HepG2 (cell line): ENCODE measurements around the gene USP30. TPM values are rescaled to one million over a fixed set of nuclear protein-coding genes. Genes with fewer than 3 reads are reported as not detected.
A peak's percentile ranks its signal among the peaks of the same experiment; 100 is the strongest.

Experiments used
- ATAC-seq: fragments of 200-7000 bp; cut with Tn5 transposase; 3 replicates; pipeline ENCODE4 v1.9.1; 2020; ENCODE audit warnings: mild to moderate bottlenecking, moderate library complexity
- BruUV-seq: library from RNA; stranded (reverse); fragments of 400-500 nt; replicated peaks from 2 replicates; lab custom pipeline; 2021; lab: Mats Ljungman, UMichigan
- CTCF ChIA-PET: fragments of 300-600 bp; formaldehyde crosslinking; extraction: SDS; loops from one replicate; lab custom pipeline; 2021; ENCODE audit warnings: low total read pairs, inconsistent platforms, low intra/inter-chr PET ratio; lab: Yijun Ruan, JAX
- POLR2A ChIA-PET: fragments of 350-600 bp; sonication (Branson Sonifier 250); formaldehyde crosslinking; loops from one replicate; lab custom pipeline; 2020; ENCODE audit warnings: antibody characterized with exemption, inconsistent platforms; lab: Yijun Ruan, JAX
- DNase-seq: peaks from one replicate; pipeline ENCODE4 v3.0.0-alpha.2; 2015; ENCODE audit warnings: low spot score
- FAIRE-seq: peaks from 3 replicates; lab custom pipeline; 2011; peaks lifted over from hg19 to GRCh38; lab: Jason Lieb, UNC
- H2AFZ ChIP-seq: one replicate; pipeline ENCODE4 v1.6.1; 2011; ENCODE audit warnings: low read length, inconsistent platforms
- H3K27ac ChIP-seq: fragments of 300-600 bp; 3 replicates; pipeline ENCODE4 v1.8.0; 2011; ENCODE audit warnings: mixed run types, mild to moderate bottlenecking, mixed read lengths, low read length, inconsistent platforms; ENCODE audit not compliant: insufficient read depth; ENCODE audit errors: extremely low read length
- H3K27me3 ChIP-seq, 2 experiments: fragments of 200-600 bp in 1 of 2; 2 replicates in 1 of 2; 3 replicates in 1 of 2; pipeline versions ENCODE4 v1.6.0 to v1.8.0; 2011; ENCODE audit warnings: low read length in 2 of 2, mild to moderate bottlenecking in 2 of 2, moderate library complexity in 2 of 2, inconsistent platforms in 1 of 2; ENCODE audit not compliant: insufficient read depth in 2 of 2, control insufficient read depth in 1 of 2
- H3K36me3 ChIP-seq, 2 experiments: fragments of 200-600 bp in 1 of 2; replicated peaks in 1 of 2; 2 replicates in 1 of 2; 3 replicates in 1 of 2; pipeline versions ENCODE4 v1.5.1 to v1.8.0; 2011; ENCODE audit warnings: low read length in 2 of 2, inconsistent platforms in 1 of 2; ENCODE audit not compliant: insufficient read depth in 2 of 2, control insufficient read depth in 1 of 2
- H3K4me1 ChIP-seq: 2 replicates; pipeline ENCODE4 v1.5.1; 2012; ENCODE audit warnings: low read length, inconsistent platforms; ENCODE audit not compliant: insufficient read depth
- H3K4me2 ChIP-seq: 2 replicates; pipeline ENCODE4 v1.6.0; 2011; ENCODE audit warnings: low read depth, low read length, inconsistent platforms
- H3K4me3 ChIP-seq, 3 experiments: fragments of 200-600 bp in 1 of 3; sonication (generic), shearing (Covaris generic) in 1 of 3; replicated peaks in 1 of 3; 2 replicates each; pipeline ENCODE4 v1.5.1; 2011 to 2016; ENCODE audit warnings: low read length in 3 of 3, inconsistent platforms in 2 of 3, low read depth in 2 of 3, mild to moderate bottlenecking in 2 of 3, control low read depth in 1 of 3, mixed read lengths in 1 of 3; ENCODE audit not compliant: insufficient read depth in 1 of 3
- H3K79me2 ChIP-seq: one replicate; pipeline ENCODE4 v1.6.1; 2011; ENCODE audit warnings: low read length, inconsistent platforms; ENCODE audit not compliant: insufficient read depth
- H3K9ac ChIP-seq: 2 replicates; pipeline ENCODE4 v1.6.0; 2011; ENCODE audit warnings: mild to moderate bottlenecking, low read depth, low read length, inconsistent platforms; ENCODE audit not compliant: insufficient read depth
- H3K9me3 ChIP-seq: 2 replicates; pipeline ENCODE4 v1.5.1; 2012; ENCODE audit warnings: mild to moderate bottlenecking, low read length
- H4K20me1 ChIP-seq: 2 replicates; pipeline ENCODE4 v1.6.0; 2011; ENCODE audit warnings: inconsistent platforms, mild to moderate bottlenecking, low read length, moderate library complexity; ENCODE audit not compliant: insufficient read depth
- FOXO1 ChIP-seq: sonication (generic); formaldehyde crosslinking; IDR thresholded peaks from 2 replicates; pipeline ENCODE4 v1.4.0; 2020; ENCODE audit warnings: missing genetic modification reagents
- WGBS: methylation state at CpG from one replicate; pipeline ENCODE4 v1.1.6; 2017; ENCODE audit warnings: low lambda C conversion rate; 5-methylcytosine and 5-hydroxymethylcytosine counted together
- in situ Hi-C: cut with HindIII; loops from 2 replicates; pipeline ENCODE4 v1.10.0; 2017; ENCODE audit warnings: low pct_unique_long_range_greater_than_20kb; ENCODE audit not compliant: extremely low pct_ligation_motif_present
- intact Hi-C: fragments of 100-400 bp; cut with micrococcal nuclease; formaldehyde crosslinking; loops from one replicate; pipeline ENCODE4 v1.10.0; 2022; ENCODE audit not compliant: unreplicated experiment
- polyA plus RNA-seq, 8 experiments: library from polyadenylated mRNA; depleted of rRNA in 3 of 8; stranded (reverse) in 7 of 8; unstranded in 1 of 8; fragments of >200 nt; fragmentation: Illumina TruSeq in 4 of 8; extraction: Trizol in 4 of 8; gene quantifications; 2 replicates each; pipeline versions ENCODE4 v1.2.1 to v1.2.3, GENCODE V29; 2011 to 2016; ENCODE audit warnings: low read depth in 4 of 8, missing spikeins in 1 of 8, mixed read lengths in 1 of 8; ENCODE audit not compliant: insufficient read depth in 1 of 8
- total RNA-seq, 5 experiments: library from RNA; depleted of rRNA; stranded (reverse); fragments of >200 nt; fragmentation: Illumina TruSeq; extraction: Trizol; gene quantifications; 2 replicates each; pipeline ENCODE4 v1.2.3, GENCODE V29; 2016; ENCODE audit warnings: low read depth in 1 of 5
- TF ChIP-seq, protein P1 (sequence below): sonication (generic); formaldehyde crosslinking; IDR thresholded peaks from one replicate; pipeline ENCODE4 v1.5.1; 2020; ENCODE audit warnings: mild to moderate bottlenecking, missing genetic modification reagents; ENCODE audit errors: not compliant biosample characterization
- TF ChIP-seq, protein P2 (sequence below): sonication (generic); formaldehyde crosslinking; IDR thresholded peaks from 2 replicates; pipeline ENCODE4 v1.4.0; 2020; ENCODE audit warnings: mild to moderate bottlenecking, missing genetic modification reagents, borderline replicate concordance
- TF ChIP-seq, protein P3 (sequence below): sonication (generic); formaldehyde crosslinking; conservative IDR thresholded peaks from 2 replicates; pipeline ENCODE4 v1.4.0; 2020; ENCODE audit warnings: missing genetic modification reagents
- TF ChIP-seq, protein P4 (sequence below): sonication (generic); formaldehyde crosslinking; conservative IDR thresholded peaks from 2 replicates; pipeline ENCODE4 v1.8.0; 2022; ENCODE audit warnings: mild to moderate bottlenecking, moderate library complexity, missing genetic modification reagents

The USP30 gene
- total and polyA plus RNA-seq, 2 of the 13 experiments (the other 11 are each of a cell fraction or from before 2014, with no cell fraction given) = 11.2 to 20.8 TPM

DNA sequence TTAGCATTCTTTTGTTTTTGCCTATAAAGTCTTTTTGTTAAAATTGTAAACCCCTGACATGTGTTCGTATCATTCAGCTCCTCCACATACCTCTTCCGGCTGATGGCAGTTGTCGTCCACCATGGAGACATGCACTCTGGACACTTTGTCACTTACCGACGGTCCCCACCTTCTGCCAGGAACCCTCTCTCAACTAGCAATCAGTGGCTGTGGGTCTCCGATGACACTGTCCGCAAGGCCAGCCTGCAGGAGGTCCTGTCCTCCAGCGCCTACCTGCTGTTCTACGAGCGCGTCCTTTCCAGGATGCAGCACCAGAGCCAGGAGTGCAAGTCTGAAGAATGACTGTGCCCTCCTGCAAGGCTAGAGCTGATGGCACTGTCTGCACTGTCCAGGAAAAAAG, 33.2 kb downstream of the USP30 start (continued):
- TF ChIP-seq, protein P1, sequence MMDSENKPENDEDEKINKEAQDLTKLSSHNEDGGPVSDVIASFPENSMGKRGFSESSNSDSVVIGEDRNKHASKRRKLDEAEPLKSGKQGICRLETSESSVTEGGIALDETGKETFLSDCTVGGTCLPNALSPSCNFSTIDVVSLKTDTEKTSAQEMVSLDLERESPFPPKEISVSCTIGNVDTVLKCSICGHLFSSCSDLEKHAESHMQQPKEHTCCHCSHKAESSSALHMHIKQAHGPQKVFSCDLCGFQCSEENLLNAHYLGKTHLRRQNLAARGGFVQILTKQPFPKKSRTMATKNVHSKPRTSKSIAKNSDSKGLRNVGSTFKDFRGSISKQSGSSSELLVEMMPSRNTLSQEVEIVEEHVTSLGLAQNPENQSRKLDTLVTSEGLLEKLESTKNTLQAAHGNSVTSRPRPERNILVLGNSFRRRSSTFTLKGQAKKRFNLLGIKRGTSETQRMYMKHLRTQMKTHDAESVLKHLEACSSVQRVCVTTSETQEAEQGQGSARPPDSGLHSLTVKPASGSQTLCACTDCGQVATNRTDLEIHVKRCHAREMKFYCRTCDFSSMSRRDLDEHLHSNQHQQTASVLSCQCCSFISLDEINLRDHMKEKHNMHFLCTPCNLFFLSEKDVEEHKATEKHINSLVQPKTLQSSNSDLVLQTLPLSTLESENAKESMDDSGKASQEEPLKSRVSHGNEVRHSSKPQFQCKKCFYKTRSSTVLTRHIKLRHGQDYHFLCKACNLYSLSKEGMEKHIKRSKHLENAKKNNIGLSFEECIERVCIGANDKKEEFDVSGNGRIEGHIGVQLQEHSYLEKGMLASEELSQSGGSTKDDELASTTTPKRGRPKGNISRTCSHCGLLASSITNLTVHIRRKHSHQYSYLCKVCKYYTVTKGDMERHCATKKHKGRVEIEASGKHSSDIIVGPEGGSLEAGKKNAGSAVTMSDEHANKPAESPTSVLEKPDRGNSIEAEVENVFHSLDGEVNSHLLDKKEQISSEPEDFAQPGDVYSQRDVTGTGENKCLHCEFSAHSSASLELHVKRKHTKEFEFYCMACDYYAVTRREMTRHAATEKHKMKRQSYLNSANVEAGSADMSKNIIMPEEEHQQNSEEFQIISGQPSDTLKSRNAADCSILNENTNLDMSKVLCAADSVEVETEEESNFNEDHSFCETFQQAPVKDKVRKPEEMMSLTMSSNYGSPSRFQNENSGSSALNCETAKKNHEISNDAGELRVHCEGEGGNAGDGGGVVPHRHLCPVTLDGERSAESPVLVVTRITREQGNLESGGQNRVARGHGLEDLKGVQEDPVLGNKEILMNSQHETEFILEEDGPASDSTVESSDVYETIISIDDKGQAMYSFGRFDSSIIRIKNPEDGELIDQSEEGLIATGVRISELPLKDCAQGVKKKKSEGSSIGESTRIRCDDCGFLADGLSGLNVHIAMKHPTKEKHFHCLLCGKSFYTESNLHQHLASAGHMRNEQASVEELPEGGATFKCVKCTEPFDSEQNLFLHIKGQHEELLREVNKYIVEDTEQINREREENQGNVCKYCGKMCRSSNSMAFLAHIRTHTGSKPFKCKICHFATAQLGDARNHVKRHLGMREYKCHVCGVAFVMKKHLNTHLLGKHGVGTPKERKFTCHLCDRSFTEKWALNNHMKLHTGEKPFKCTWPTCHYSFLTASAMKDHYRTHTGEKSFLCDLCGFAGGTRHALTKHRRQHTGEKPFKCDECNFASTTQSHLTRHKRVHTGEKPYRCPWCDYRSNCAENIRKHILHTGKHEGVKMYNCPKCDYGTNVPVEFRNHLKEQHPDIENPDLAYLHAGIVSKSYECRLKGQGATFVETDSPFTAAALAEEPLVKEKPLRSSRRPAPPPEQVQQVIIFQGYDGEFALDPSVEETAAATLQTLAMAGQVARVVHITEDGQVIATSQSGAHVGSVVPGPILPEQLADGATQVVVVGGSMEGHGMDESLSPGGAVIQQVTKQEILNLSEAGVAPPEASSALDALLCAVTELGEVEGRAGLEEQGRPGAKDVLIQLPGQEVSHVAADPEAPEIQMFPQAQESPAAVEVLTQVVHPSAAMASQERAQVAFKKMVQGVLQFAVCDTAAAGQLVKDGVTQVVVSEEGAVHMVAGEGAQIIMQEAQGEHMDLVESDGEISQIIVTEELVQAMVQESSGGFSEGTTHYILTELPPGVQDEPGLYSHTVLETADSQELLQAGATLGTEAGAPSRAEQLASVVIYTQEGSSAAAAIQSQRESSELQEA = no peak
- TF ChIP-seq FOXO1 (CRISPR knock-in tag) = no peak

DNA sequence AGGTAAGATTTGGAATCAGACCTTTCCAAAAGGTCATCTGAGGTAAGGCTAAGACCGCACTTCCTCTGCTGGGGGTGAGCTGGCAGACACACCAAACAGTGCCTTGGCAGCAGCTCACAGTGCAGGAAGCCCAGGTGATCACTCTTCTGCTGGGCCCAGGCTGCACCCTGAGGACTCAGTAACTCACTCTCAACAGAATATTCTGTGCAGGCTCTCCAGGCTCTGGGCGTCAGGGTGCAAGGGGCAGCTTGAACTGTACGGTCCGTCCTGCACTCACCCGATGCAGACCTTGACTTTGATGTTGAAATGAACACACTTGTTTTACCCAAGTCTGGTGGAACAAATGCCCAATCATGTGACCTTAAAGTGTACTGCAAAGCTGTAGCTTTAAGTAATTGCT, 34.9 kb downstream of the USP30 start:
- in situ Hi-C loops (no loop called here), intact Hi-C loops (no loop called here)
- ChIA-PET POLR2A (interaction anchor here (0.7 to 1.6 kb wide), 3 partner anchors 17 to 28 kb away, joined by 5 to 9 read pairs (median 6); partner anchors contain the start of gene ACACB), CTCF (no interaction called here)
- peak; percentile 96 for FAIRE-seq
- Histone ChIP-seq H3K4me3 (no peak overlapping the region), H3K27ac (peak overlapping the region; percentile 38), H3K4me2 (peak overlapping the region; percentile 6; the same call in 1 of the 2 replicates), H3K9me3 (no peaks in the 10 kb centered on the region), H3K27me3 (no peaks in the 10 kb centered on the region), H3K9ac (no peak overlapping the region), H3K4me1 (peaks cover 71% of the 10 kb centered on the region), H3K79me2 (peaks cover 8% of the 10 kb centered on the region), H2AFZ (no peak overlapping the region), H4K20me1 (no peaks in the 10 kb centered on the region), H3K36me3 (peaks cover 12 to 43% of the 10 kb centered on the region in 2 experiments)
- peak; percentile 82 for DNase-seq
- WGBS = 9% methylated on average over 4 of the region's 5 CpGs
- BruUV-seq = no TSS peak
- ATAC-seq = peak; percentile 98
- TF ChIP-seq, protein P2, sequence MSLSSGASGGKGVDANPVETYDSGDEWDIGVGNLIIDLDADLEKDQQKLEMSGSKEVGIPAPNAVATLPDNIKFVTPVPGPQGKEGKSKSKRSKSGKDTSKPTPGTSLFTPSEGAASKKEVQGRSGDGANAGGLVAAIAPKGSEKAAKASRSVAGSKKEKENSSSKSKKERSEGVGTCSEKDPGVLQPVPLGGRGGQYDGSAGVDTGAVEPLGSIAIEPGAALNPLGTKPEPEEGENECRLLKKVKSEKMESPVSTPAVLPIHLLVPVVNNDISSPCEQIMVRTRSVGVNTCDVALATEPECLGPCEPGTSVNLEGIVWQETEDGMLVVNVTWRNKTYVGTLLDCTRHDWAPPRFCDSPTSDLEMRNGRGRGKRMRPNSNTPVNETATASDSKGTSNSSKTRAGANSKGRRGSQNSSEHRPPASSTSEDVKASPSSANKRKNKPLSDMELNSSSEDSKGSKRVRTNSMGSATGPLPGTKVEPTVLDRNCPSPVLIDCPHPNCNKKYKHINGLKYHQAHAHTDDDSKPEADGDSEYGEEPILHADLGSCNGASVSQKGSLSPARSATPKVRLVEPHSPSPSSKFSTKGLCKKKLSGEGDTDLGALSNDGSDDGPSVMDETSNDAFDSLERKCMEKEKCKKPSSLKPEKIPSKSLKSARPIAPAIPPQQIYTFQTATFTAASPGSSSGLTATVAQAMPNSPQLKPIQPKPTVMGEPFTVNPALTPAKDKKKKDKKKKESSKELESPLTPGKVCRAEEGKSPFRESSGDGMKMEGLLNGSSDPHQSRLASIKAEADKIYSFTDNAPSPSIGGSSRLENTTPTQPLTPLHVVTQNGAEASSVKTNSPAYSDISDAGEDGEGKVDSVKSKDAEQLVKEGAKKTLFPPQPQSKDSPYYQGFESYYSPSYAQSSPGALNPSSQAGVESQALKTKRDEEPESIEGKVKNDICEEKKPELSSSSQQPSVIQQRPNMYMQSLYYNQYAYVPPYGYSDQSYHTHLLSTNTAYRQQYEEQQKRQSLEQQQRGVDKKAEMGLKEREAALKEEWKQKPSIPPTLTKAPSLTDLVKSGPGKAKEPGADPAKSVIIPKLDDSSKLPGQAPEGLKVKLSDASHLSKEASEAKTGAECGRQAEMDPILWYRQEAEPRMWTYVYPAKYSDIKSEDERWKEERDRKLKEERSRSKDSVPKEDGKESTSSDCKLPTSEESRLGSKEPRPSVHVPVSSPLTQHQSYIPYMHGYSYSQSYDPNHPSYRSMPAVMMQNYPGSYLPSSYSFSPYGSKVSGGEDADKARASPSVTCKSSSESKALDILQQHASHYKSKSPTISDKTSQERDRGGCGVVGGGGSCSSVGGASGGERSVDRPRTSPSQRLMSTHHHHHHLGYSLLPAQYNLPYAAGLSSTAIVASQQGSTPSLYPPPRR = peak; percentile 31; the same call in 1 of the 2 replicates
- TF ChIP-seq, protein P3, sequence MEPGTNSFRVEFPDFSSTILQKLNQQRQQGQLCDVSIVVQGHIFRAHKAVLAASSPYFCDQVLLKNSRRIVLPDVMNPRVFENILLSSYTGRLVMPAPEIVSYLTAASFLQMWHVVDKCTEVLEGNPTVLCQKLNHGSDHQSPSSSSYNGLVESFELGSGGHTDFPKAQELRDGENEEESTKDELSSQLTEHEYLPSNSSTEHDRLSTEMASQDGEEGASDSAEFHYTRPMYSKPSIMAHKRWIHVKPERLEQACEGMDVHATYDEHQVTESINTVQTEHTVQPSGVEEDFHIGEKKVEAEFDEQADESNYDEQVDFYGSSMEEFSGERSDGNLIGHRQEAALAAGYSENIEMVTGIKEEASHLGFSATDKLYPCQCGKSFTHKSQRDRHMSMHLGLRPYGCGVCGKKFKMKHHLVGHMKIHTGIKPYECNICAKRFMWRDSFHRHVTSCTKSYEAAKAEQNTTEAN (CRISPR knock-in tag) = peak; percentile 54; the same call in 1 of the 2 replicates
- TF ChIP-seq, protein P4, sequence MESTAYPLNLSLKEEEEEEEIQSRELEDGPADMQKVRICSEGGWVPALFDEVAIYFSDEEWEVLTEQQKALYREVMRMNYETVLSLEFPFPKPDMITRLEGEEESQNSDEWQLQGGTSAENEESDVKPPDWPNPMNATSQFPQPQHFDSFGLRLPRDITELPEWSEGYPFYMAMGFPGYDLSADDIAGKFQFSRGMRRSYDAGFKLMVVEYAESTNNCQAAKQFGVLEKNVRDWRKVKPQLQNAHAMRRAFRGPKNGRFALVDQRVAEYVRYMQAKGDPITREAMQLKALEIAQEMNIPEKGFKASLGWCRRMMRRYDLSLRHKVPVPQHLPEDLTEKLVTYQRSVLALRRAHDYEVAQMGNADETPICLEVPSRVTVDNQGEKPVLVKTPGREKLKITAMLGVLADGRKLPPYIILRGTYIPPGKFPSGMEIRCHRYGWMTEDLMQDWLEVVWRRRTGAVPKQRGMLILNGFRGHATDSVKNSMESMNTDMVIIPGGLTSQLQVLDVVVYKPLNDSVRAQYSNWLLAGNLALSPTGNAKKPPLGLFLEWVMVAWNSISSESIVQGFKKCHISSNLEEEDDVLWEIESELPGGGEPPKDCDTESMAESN (CRISPR knock-in tag) = no peak
